ENCODE data around the gene NEK6. TPM values are rescaled to one million over a fixed set of nuclear protein-coding genes. Genes with fewer than 3 reads are reported as not detected.

The NEK6 gene
- total and polyA plus RNA-seq, 10 of the 15 experiments (the other 5 are each of a cell fraction or from before 2014, with no cell fraction given): 31.3 to 161 (median 89.2) TPM

- TF ChIP-seq, protein P1, sequence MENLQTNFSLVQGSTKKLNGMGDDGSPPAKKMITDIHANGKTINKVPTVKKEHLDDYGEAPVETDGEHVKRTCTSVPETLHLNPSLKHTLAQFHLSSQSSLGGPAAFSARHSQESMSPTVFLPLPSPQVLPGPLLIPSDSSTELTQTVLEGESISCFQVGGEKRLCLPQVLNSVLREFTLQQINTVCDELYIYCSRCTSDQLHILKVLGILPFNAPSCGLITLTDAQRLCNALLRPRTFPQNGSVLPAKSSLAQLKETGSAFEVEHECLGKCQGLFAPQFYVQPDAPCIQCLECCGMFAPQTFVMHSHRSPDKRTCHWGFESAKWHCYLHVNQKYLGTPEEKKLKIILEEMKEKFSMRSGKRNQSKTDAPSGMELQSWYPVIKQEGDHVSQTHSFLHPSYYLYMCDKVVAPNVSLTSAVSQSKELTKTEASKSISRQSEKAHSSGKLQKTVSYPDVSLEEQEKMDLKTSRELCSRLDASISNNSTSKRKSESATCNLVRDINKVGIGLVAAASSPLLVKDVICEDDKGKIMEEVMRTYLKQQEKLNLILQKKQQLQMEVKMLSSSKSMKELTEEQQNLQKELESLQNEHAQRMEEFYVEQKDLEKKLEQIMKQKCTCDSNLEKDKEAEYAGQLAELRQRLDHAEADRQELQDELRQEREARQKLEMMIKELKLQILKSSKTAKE (IDR thresholded peaks at IDR 0.05; ENCODE audit: low read depth, poor library complexity, severe bottlenecking): peak; percentile 20
- TF ChIP-seq LARP7 (IDR thresholded peaks at IDR 0.05) (0 out of 2 replicates have a peak, but pooled peaks have one; percentile 28), HCFC1 (IDR thresholded peaks at IDR 0.05; ENCODE audit: low read length) (0 out of 2 replicates have a peak, but pooled peaks have one; percentile 21), SP1 (IDR thresholded peaks at IDR 0.05; ENCODE audit: low read depth, low read length) (no peak), SREBF1 (IDR thresholded peaks at IDR 0.05; ENCODE audit: low read length) (no peak), EED (IDR thresholded peaks at IDR 0.05; ENCODE audit: low read depth) (peak; percentile 61; the same call in 1 of the 2 replicates), IRF4 (IDR thresholded peaks at IDR 0.05; ENCODE audit: low read depth, low read length) (peak; percentile 8; the same call in 1 of the 2 replicates), MEF2B (IDR thresholded peaks at IDR 0.05; ENCODE audit: partially characterized antibody, poor library complexity, severe bottlenecking) (peak; percentile 41), GATAD2B (conservative IDR thresholded peaks at IDR 0.05; ENCODE audit: low read depth) (0 out of 2 replicates have a peak, but pooled peaks have one; percentile 40), TCF3 (IDR thresholded peaks at IDR 0.05; ENCODE audit: borderline replicate concordance, insufficient read depth, low read depth, low read length) (no peak), BHLHE40 (IDR thresholded peaks at IDR 0.05; ENCODE audit: borderline replicate concordance in 1 of 2, low read depth in 2 of 2, low read length in 1 of 2) (peak in 1 of 2 experiments; percentile 26; a peak in 1 of 4 replicates), SMARCA5 (IDR thresholded peaks at IDR 0.05) (peak; percentile 97), KDM1A (IDR thresholded peaks at IDR 0.05; ENCODE audit: borderline replicate concordance) (no peak), POLR2A (IDR thresholded peaks at IDR 0.05; ENCODE audit: low read depth, low read length) (peak; percentile 64), NBN (IDR thresholded peaks at IDR 0.05) (peak; percentile 69), RELB (IDR thresholded peaks at IDR 0.05; ENCODE audit: low read depth) (0 out of 2 replicates have a peak, but pooled peaks have one; percentile 26), TBL1XR1 (IDR thresholded peaks at IDR 0.05; ENCODE audit: low read depth, low read length) (no peak)
- TF ChIP-seq, protein P2, sequence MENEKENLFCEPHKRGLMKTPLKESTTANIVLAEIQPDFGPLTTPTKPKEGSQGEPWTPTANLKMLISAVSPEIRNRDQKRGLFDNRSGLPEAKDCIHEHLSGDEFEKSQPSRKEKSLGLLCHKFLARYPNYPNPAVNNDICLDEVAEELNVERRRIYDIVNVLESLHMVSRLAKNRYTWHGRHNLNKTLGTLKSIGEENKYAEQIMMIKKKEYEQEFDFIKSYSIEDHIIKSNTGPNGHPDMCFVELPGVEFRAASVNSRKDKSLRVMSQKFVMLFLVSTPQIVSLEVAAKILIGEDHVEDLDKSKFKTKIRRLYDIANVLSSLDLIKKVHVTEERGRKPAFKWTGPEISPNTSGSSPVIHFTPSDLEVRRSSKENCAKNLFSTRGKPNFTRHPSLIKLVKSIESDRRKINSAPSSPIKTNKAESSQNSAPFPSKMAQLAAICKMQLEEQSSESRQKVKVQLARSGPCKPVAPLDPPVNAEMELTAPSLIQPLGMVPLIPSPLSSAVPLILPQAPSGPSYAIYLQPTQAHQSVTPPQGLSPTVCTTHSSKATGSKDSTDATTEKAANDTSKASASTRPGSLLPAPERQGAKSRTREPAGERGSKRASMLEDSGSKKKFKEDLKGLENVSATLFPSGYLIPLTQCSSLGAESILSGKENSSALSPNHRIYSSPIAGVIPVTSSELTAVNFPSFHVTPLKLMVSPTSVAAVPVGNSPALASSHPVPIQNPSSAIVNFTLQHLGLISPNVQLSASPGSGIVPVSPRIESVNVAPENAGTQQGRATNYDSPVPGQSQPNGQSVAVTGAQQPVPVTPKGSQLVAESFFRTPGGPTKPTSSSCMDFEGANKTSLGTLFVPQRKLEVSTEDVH (IDR thresholded peaks at IDR 0.05; ENCODE audit: low read depth, partially characterized antibody): no peak
- TF ChIP-seq, protein P3, sequence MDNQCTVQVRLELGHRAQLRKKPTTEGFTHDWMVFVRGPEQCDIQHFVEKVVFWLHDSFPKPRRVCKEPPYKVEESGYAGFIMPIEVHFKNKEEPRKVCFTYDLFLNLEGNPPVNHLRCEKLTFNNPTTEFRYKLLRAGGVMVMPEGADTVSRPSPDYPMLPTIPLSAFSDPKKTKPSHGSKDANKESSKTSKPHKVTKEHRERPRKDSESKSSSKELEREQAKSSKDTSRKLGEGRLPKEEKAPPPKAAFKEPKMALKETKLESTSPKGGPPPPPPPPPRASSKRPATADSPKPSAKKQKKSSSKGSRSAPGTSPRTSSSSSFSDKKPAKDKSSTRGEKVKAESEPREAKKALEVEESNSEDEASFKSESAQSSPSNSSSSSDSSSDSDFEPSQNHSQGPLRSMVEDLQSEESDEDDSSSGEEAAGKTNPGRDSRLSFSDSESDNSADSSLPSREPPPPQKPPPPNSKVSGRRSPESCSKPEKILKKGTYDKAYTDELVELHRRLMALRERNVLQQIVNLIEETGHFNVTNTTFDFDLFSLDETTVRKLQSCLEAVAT (IDR thresholded peaks at IDR 0.05): peak; percentile 21; the same call in 1 of the 2 replicates
- TF ChIP-seq, protein P4, sequence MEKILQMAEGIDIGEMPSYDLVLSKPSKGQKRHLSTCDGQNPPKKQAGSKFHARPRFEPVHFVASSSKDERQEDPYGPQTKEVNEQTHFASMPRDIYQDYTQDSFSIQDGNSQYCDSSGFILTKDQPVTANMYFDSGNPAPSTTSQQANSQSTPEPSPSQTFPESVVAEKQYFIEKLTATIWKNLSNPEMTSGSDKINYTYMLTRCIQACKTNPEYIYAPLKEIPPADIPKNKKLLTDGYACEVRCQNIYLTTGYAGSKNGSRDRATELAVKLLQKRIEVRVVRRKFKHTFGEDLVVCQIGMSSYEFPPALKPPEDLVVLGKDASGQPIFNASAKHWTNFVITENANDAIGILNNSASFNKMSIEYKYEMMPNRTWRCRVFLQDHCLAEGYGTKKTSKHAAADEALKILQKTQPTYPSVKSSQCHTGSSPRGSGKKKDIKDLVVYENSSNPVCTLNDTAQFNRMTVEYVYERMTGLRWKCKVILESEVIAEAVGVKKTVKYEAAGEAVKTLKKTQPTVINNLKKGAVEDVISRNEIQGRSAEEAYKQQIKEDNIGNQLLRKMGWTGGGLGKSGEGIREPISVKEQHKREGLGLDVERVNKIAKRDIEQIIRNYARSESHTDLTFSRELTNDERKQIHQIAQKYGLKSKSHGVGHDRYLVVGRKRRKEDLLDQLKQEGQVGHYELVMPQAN (conservative IDR thresholded peaks at IDR 0.05): peak; percentile 54
Observed at GRCh38 chr9:124257070-124257843, 492 bp upstream of the NEK6 start (continued).

Data from GM12878 (cell line).